Gastroesophageal sphincter (tissue), 3 donors: Measurements from ENCODE around the gene DCST1.

Experiments
- CTCF ChIP-seq, 4 experiments: fragments of 200-600 bp in 2 of 4; fragments of 450-650 bp in 2 of 4; sonication (generic) in 1 of 4; IDR thresholded peaks; one replicate each; pipeline ENCODE4 v1.5.1; 2017 to 2019; ENCODE audit warnings: antibody characterized with exemption in 4 of 4, mild to moderate bottlenecking in 2 of 4, moderate library complexity in 2 of 4
- EP300 ChIP-seq: sonication (generic); formaldehyde crosslinking; IDR thresholded peaks from one replicate; pipeline ENCODE4 v1.6.1; 2017; ENCODE audit warnings: antibody characterized with exemption, mild to moderate bottlenecking
- POLR2A ChIP-seq, 2 donors: fragments of 450-650 bp; IDR thresholded peaks; one replicate each; pipeline ENCODE4 v1.6.1; 2017; ENCODE audit warnings: antibody characterized with exemption in 2 of 2, mild to moderate bottlenecking in 2 of 2, moderate library complexity in 1 of 2
- POLR2AphosphoS5 ChIP-seq: sonication (generic); formaldehyde crosslinking; IDR thresholded peaks from one replicate; pipeline ENCODE4 v1.6.1; 2017; ENCODE audit warnings: antibody characterized with exemption

GRCh38 chr1:155070158-155070621, 36.6 kb downstream of the DCST1 start:
- TF ChIP-seq POLR2AphosphoS5 (no peak), CTCF (IDR thresholded peaks at IDR 0.05) (no peak), EP300 (no peak), POLR2A (IDR thresholded peaks at IDR 0.05) (no peak)
